Naive thymus-derived CD4-positive, alpha-beta T cell (primary cell): ENCODE measurements around the gene MUCL1. TPM values are rescaled to one million over a fixed set of nuclear protein-coding genes. Genes with fewer than 3 reads are reported as not detected.

Experiments
- ATAC-seq: fragments of 150-1000 bp; cut with Tn5 transposase; 2 replicates; pipeline ENCODE4 v1.10.0; 2021; ENCODE audit warnings: mild to moderate bottlenecking, moderate library complexity
- CTCF ChIA-PET: fragments of 350-600 bp; sonication (Branson Sonifier 250); formaldehyde crosslinking; loops from one replicate; lab custom pipeline; 2021; ENCODE audit warnings: antibody characterized with exemption; lab: Charles Lee
- POLR2A ChIA-PET: fragments of 350-600 bp; sonication (Branson Sonifier 250); formaldehyde crosslinking; loops from one replicate; lab custom pipeline; 2021; ENCODE audit warnings: antibody characterized with exemption, inconsistent platforms; lab: Charles Lee
- DNase-seq, 9 donors: peaks; one replicate each; pipeline versions ENCODE4 v3.0.0 to v3.0.0-alpha.2; 2020 to 2022; ENCODE audit warnings: mixed read lengths in 1 of 9
- H3K27ac ChIP-seq: one replicate; pipeline ENCODE4 v1.7.0; 2013; ENCODE audit warnings: mild to moderate bottlenecking, low read depth, low read length, moderate library complexity
- H3K27me3 ChIP-seq, 2 donors: one replicate each; pipeline ENCODE4 v1.7.0; 2013; ENCODE audit warnings: low read length in 2 of 2, mild to moderate bottlenecking in 2 of 2, moderate library complexity in 2 of 2; ENCODE audit not compliant: control insufficient read depth in 2 of 2, insufficient read depth in 2 of 2
- H3K36me3 ChIP-seq, 3 experiments: 1 replicate in 2 of 3; 2 replicates in 1 of 3; pipeline ENCODE4 v1.7.0; 2013; ENCODE audit warnings: low read length in 3 of 3, mild to moderate bottlenecking in 3 of 3, moderate library complexity in 1 of 3; ENCODE audit not compliant: insufficient read depth in 3 of 3, control insufficient read depth in 2 of 3
- H3K4me1 ChIP-seq, 2 donors: one replicate each; pipeline ENCODE4 v1.7.0; 2013; ENCODE audit warnings: low read length in 2 of 2, mild to moderate bottlenecking in 2 of 2, moderate library complexity in 1 of 2; ENCODE audit not compliant: control insufficient read depth in 2 of 2, insufficient read depth in 2 of 2
- H3K4me3 ChIP-seq: 2 replicates; pipeline ENCODE4 v1.7.0; 2013; ENCODE audit warnings: mild to moderate bottlenecking, low read length
- H3K9me3 ChIP-seq, 3 experiments: 1 replicate in 2 of 3; 2 replicates in 1 of 3; pipeline ENCODE4 v1.7.0; 2013; ENCODE audit warnings: low read length in 3 of 3; ENCODE audit not compliant: control insufficient read depth in 2 of 3
- H3K27ac Mint-ChIP-seq, 9 donors: one replicate each; pipeline ENCODE4 v1.8.0; 2020 to 2022; ENCODE audit warnings: mixed read lengths in 9 of 9, mild to moderate bottlenecking in 8 of 9, moderate library complexity in 5 of 9, inconsistent platforms in 2 of 9
- H3K27me3 Mint-ChIP-seq, 5 donors: one replicate each; pipeline ENCODE4 v1.8.0; 2021 to 2022; ENCODE audit warnings: mixed read lengths in 5 of 5, mild to moderate bottlenecking in 1 of 5
- H3K36me3 Mint-ChIP-seq, 5 donors: one replicate each; pipeline ENCODE4 v1.8.0; 2020 to 2022; ENCODE audit warnings: mixed read lengths in 5 of 5, mild to moderate bottlenecking in 3 of 5, inconsistent platforms in 1 of 5
- H3K4me1 Mint-ChIP-seq, 7 donors: one replicate each; pipeline ENCODE4 v1.8.0; 2020 to 2022; ENCODE audit warnings: mixed read lengths in 7 of 7, mild to moderate bottlenecking in 3 of 7, inconsistent platforms in 1 of 7
- H3K4me3 Mint-ChIP-seq, 10 donors: one replicate each; pipeline ENCODE4 v1.8.0; 2020 to 2022; ENCODE audit warnings: mild to moderate bottlenecking in 10 of 10, mixed read lengths in 10 of 10, moderate library complexity in 6 of 10, inconsistent platforms in 2 of 10
- H3K9me3 Mint-ChIP-seq, 11 donors: one replicate each; pipeline ENCODE4 v1.8.0; 2020 to 2022; ENCODE audit warnings: mixed read lengths in 11 of 11, mild to moderate bottlenecking in 4 of 11, inconsistent platforms in 1 of 11, moderate library complexity in 1 of 11
- intact Hi-C, 2 donors: fragments of 100-400 bp; cut with micrococcal nuclease; formaldehyde crosslinking; loops; one replicate each; pipeline ENCODE4 v1.15.1; 2023
- polyA plus RNA-seq, 2 donors: library from polyadenylated mRNA; unstranded; fragments of 300-500 nt; fragmentation: Illumina TruSeq; gene quantifications; one replicate each; pipeline ENCODE4 v1.2.3, GENCODE V29; 2021
- total RNA-seq, 6 experiments: library from RNA in 5 of 6; stranded (reverse) in 5 of 6; gene quantifications; 1 replicate in 5 of 6; 2 replicates in 1 of 6; pipeline ENCODE4 v1.2.3 and lab custom pipeline; 2021 to 2026

MUCL1 gene
- total and polyA plus RNA-seq, 7 experiments from 2014 or later: not detected

DNA sequence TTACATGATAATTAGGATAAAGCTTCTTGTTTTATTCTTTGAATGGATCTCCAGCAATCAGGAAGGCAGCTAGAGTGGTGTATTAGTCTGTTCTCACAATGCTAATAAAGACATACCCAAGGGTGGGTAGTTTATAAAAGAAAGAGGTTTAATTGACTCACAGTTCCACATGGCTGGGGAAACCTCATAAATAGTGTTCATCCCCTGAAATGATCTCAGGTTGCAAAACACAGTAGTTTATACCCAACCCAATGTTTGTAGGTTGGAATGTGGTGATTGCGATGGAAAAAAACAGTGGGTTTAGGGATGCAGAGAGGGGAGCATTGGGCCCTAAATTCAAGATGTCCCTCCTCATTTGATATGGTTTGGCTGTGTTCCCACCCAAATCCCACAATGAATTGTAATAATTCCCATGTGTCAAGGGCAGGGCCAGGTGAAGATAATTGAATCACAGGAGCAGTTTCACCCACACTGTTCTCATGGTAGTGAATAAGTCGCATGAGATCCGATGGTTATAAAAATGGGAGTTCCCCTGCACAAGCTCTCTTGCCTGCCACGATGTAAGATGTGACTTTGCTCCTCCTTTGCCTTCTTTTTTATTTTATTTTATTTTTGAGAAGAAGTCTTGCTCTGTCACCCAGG is 11.5 kb downstream of the MUCL1 start:
- Histone ChIP-seq H3K4me3 (no peak overlapping the region), H3K27me3 (no peaks in the 10 kb centered on the region), H3K36me3 (no peaks in the 10 kb centered on the region), H3K27ac (no peak overlapping the region), H3K9me3 (no peaks in the 10 kb centered on the region), H3K4me1 (no peaks in the 10 kb centered on the region)
- Mint-ChIP-seq H3K27me3 (peaks cover 5 to 56% (median 15%) of the 10 kb centered on the region in 5 donors), H3K9me3 (peaks cover 0 to 4% (median 0%) of the 10 kb centered on the region in 11 donors), H3K27ac (no peak overlapping the region), H3K4me1 (no peaks in the 10 kb centered on the region), H3K36me3 (no peaks in the 10 kb centered on the region), H3K4me3 (no peak overlapping the region)
- no peak for ATAC-seq
- intact Hi-C loops: no loop called here
- ChIA-PET CTCF (interaction anchor here (1.3 kb wide), 1 partner anchor 207 kb away, joined by 3 read pairs; no protein-coding TSS in a partner anchor), POLR2A (no interaction called here)
- no peak for DNase-seq

DNA sequence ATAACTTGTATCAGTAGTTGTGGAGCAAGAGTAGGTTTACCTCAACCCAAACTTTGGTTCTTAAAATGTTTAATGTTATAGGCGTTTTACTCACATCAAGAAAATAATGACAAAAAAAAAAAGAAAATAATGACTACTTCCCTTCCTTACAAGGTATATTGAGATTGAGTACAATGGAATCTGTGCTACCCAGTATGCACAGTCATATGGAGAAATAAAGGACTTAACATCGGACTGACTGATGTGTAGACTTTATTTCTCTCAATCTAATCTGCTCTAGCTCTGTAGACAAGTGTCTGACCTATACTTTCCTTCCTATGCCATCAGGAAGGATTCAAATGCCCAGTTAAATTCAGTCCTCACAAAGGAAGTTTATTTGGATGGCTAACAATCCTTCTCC is 14.4 kb downstream of the MUCL1 start:
- Histone ChIP-seq H3K4me3 (no peak overlapping the region), H3K36me3 (no peaks in the 10 kb centered on the region), H3K9me3 (no peaks in the 10 kb centered on the region), H3K27me3 (no peaks in the 10 kb centered on the region), H3K27ac (no peak overlapping the region), H3K4me1 (no peaks in the 10 kb centered on the region)
- H3K9me3 Mint-ChIP-seq: peaks cover 0 to 2% (median 0%) of the 10 kb centered on the region in 11 donors
- H3K4me1 Mint-ChIP-seq: no peaks in the 10 kb centered on the region
- CTCF ChIA-PET: interaction anchor here (0.6 kb wide), 1 partner anchor 1576 kb away, joined by 3 read pairs; no protein-coding TSS in a partner anchor
- DNase-seq (no peak), ATAC-seq (no peak)
- POLR2A ChIA-PET: no interaction called here
- H3K27me3 Mint-ChIP-seq: peaks cover 5 to 56% (median 16%) of the 10 kb centered on the region in 5 donors
- H3K4me3 Mint-ChIP-seq: no peak overlapping the region
- intact Hi-C loops: no loop called here
- H3K27ac Mint-ChIP-seq: no peak overlapping the region
- H3K36me3 Mint-ChIP-seq: no peaks in the 10 kb centered on the region

DNA sequence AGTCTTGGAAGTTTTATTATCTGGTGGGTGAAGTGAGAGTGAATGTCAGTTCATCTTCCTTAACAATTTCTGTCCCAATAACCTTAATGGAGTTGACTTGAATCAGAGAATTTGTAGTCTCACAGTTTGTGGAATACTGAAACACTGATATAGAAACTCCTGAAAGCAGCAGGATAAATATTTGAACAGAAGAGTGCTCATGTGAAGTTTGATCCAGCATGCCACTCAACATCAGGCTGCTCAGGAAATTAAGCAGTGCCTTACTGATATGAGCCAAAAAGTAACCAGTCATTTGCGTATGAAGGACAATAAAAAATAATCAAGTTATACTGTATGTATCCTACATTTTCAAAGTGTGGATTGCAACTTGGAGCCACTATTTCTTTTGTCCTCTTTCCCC is 15.7 kb downstream of the MUCL1 start:
- CTCF ChIA-PET: interaction anchor here (0.7 kb wide), 1 partner anchor 212 kb away, joined by 5 read pairs; no protein-coding TSS in a partner anchor

DNA sequence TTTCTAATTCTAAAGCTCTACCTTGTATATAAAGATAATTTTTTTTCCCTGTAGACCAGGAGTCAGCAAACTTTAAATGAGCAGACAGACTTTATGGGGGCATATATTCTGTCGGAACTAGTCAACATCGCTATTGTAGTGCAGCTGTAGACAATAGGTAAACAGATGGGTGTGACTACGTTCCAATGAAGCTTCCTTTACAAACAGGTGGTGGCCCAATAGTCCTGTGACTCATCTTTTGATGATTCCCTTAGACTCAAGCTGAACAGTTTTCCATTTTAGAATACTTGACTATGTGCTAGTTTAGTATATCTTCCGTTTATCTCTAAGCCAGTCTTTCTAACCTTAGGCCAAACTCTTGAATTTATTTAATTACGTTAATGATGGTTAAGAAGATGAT is 16.3 kb downstream of the MUCL1 start:
- Histone ChIP-seq H3K36me3 (no peaks in the 10 kb centered on the region), H3K4me3 (no peak overlapping the region), H3K4me1 (no peaks in the 10 kb centered on the region), H3K27me3 (no peaks in the 10 kb centered on the region), H3K9me3 (no peaks in the 10 kb centered on the region), H3K27ac (no peak overlapping the region)
- DNase-seq (no peak), ATAC-seq (no peak)
- Mint-ChIP-seq H3K27me3 (peaks cover 5 to 56% (median 20%) of the 10 kb centered on the region in 5 donors), H3K4me1 (no peaks in the 10 kb centered on the region), H3K36me3 (no peaks in the 10 kb centered on the region), H3K9me3 (no peaks in the 10 kb centered on the region), H3K27ac (no peak overlapping the region), H3K4me3 (no peak overlapping the region)
- CTCF ChIA-PET: no interaction called here
- POLR2A ChIA-PET: no interaction called here
- intact Hi-C loops: no loop called here

More for the DNA sequence above, 15.7 kb downstream of the MUCL1 start:
- Mint-ChIP-seq H3K36me3 (no peaks in the 10 kb centered on the region), H3K9me3 (no peaks in the 10 kb centered on the region), H3K4me1 (no peaks in the 10 kb centered on the region), H3K27me3 (peaks cover 5 to 56% (median 16%) of the 10 kb centered on the region in 5 donors), H3K27ac (no peak overlapping the region), H3K4me3 (no peak overlapping the region)
- no peaks in the 10 kb centered on the region for H3K9me3 ChIP-seq
- H3K27me3 ChIP-seq: no peaks in the 10 kb centered on the region
- intact Hi-C loops: no loop called here
- H3K36me3 ChIP-seq: no peaks in the 10 kb centered on the region
- no peaks in the 10 kb centered on the region for H3K4me1 ChIP-seq
- POLR2A ChIA-PET: no interaction called here
- no peak for ATAC-seq
- DNase-seq: no peak
- no peak overlapping the region for H3K4me3 ChIP-seq
- H3K27ac ChIP-seq: no peak overlapping the region

DNA sequence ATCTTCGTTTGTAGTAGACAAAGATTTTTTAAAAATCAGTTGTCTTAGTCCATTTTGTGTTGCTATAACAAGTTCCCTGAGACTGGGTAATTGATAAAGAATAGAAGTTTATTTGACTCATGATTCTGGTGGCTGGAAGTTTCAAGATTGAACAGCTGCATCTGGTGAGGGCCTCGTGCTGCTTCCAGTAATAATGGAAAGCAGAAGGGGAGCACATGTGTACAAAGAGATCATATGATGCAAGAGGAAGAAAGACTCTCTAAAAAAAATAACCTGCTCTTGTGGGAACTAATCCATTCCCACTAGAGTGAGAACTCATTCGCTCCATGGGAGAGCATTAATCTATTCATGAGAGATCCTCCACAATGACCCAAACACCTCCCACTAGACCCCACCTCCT is 24.8 kb downstream of the MUCL1 start:
- H3K27me3 Mint-ChIP-seq: peaks cover 0 to 25% (median under 1%) of the 10 kb centered on the region in 5 donors
- H3K9me3 ChIP-seq: no peaks in the 10 kb centered on the region
- peaks cover 0 to 5% (median 0%) of the 10 kb centered on the region in 7 donors for H3K4me1 Mint-ChIP-seq
- no peaks in the 10 kb centered on the region for H3K36me3 ChIP-seq
- no peak overlapping the region for H3K27ac Mint-ChIP-seq
- H3K4me1 ChIP-seq: no peaks in the 10 kb centered on the region
- H3K27me3 ChIP-seq: no peaks in the 10 kb centered on the region
- no peak overlapping the region for H3K4me3 Mint-ChIP-seq
- no peak overlapping the region for H3K4me3 ChIP-seq
- CTCF ChIA-PET: no interaction called here
- POLR2A ChIA-PET: no interaction called here
- H3K36me3 Mint-ChIP-seq: no peaks in the 10 kb centered on the region
- DNase-seq (no peak), ATAC-seq (no peak)
- H3K27ac ChIP-seq: no peak overlapping the region
- intact Hi-C loops: no loop called here
- peaks cover 0 to 2% (median 0%) of the 10 kb centered on the region in 11 donors for H3K9me3 Mint-ChIP-seq

DNA sequence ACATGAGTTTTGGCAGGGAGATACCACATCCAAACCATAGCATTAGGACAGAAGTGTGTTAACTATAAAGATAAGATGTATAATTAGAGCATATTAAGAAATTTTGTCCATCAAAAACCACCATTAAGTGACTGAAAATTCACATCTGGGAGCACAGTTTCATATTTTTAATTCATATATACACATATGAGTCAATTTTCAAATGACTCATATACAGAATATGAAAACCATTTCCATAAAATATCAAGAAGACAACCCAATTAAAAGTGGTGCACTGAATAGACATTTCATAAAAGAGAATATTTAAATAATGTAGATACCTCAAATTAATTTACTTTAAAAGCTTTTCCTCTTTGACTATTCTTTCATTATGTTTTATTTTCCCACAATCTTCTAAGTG is 25.3 kb downstream of the MUCL1 start:
- no peaks in the 10 kb centered on the region for H3K9me3 ChIP-seq
- ChIA-PET CTCF (no interaction called here), POLR2A (no interaction called here)
- no peaks in the 10 kb centered on the region for H3K27me3 ChIP-seq
- H3K9me3 Mint-ChIP-seq: peaks cover 0 to 2% (median 0%) of the 10 kb centered on the region in 11 donors
- H3K4me3 ChIP-seq: no peak overlapping the region
- no peak overlapping the region for H3K27ac ChIP-seq
- H3K36me3 Mint-ChIP-seq: no peaks in the 10 kb centered on the region
- H3K4me1 Mint-ChIP-seq: peaks cover 0 to 5% (median 0%) of the 10 kb centered on the region in 7 donors
- no peak overlapping the region for H3K27ac Mint-ChIP-seq
- peaks cover 0 to 24% (median 0%) of the 10 kb centered on the region in 5 donors for H3K27me3 Mint-ChIP-seq
- intact Hi-C loops: no loop called here
- H3K4me3 Mint-ChIP-seq: no peak overlapping the region
- no peaks in the 10 kb centered on the region for H3K36me3 ChIP-seq
- H3K4me1 ChIP-seq: no peaks in the 10 kb centered on the region
- ATAC-seq (no peak), DNase-seq (no peak)

DNA sequence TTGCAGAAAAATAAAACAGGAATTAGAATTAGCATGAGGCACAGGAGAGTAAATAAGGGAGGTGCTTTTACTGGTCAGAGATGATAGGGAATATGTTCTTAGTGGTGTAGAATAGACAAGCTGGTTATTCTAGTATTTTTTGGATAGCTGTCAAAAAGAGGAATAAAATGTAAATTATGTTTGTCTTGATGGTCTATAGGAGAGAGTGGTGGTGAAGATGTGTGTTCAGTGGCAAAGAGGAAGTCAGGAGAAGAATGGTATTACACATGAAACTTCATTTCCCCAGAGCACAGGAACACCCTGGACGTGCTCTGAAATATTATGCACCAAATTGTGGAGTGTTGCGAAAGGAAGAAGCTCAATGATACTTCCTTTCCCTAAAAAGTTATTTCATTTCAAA is 27.8 kb downstream of the MUCL1 start:
- intact Hi-C loops: no loop called here
- Mint-ChIP-seq H3K4me3 (no peak overlapping the region), H3K4me1 (peaks cover 0 to 5% (median 0%) of the 10 kb centered on the region in 7 donors), H3K27ac (no peak overlapping the region), H3K9me3 (peaks cover 0 to 4% (median 0%) of the 10 kb centered on the region in 11 donors), H3K27me3 (peaks cover 0 to 14% (median 0%) of the 10 kb centered on the region in 5 donors), H3K36me3 (no peaks in the 10 kb centered on the region)
- no peaks in the 10 kb centered on the region for H3K36me3 ChIP-seq
- no peaks in the 10 kb centered on the region for H3K4me1 ChIP-seq
- H3K4me3 ChIP-seq: no peak overlapping the region
- ChIA-PET POLR2A (interaction anchor here (0.8 kb wide), 2 partner anchors 15 to 126 kb away, joined by 3 read pairs; no protein-coding TSS in a partner anchor), CTCF (interaction anchor here (1.2 kb wide), 1 partner anchor 53 kb away, joined by 3 read pairs; no protein-coding TSS in a partner anchor)
- no peak for DNase-seq
- no peaks in the 10 kb centered on the region for H3K27me3 ChIP-seq
- ATAC-seq: peak; percentile 74
- no peak overlapping the region for H3K27ac ChIP-seq
- H3K9me3 ChIP-seq: no peaks in the 10 kb centered on the region
